ENCODE data around the gene FRRS1.
"Not testable (repeated sequence)": the region's sequence is repeated elsewhere in the genome, so short reads cannot be mapped to it uniquely, and the experiment has no call there.

The FRRS1 gene

DNA sequence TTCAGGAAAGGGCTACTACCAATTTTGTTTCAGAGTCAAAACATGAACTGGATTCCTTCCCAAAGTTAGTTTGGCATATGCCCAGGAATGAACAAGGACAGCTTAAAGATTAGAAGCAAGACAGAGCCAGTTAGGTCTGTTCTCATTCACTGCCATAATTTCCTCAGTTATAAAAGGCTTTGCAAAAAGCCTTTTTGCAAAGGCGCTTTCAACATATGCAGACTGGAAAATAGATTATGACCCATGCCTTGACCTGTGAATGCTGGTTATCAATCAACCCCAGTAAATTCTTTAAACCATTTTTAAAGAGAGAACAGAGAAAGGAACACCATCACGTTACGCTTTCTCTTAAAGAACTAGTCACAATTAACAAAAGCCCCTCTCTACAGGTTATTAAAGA is 1.7 kb upstream of the FRRS1 start:
- DNase-seq (ENCODE audit: low read depth in 2 of 2) = no peak

GRCh38 chr1:99764909-99765308 is 1.5 kb downstream of the FRRS1 start:
- no peak for DNase-seq (ENCODE audit: low read depth in 2 of 2)

GRCh38 chr1:99764439-99764838 is 2.0 kb downstream of the FRRS1 start:
- no peak for DNase-seq (ENCODE audit: low read depth in 2 of 2)

GRCh38 chr1:99763956-99764355 is 2.5 kb downstream of the FRRS1 start:
- no peak for DNase-seq (ENCODE audit: low read depth in 2 of 2)

- no peak for DNase-seq (ENCODE audit: low read depth in 2 of 2)
Observed at GRCh38 chr1:99761774-99762173, 4.7 kb downstream of the FRRS1 start.

- DNase-seq (ENCODE audit: low read depth in 2 of 2) = no peak
Observed at GRCh38 chr1:99759518-99760160, 6.8 kb downstream of the FRRS1 start.

DNA sequence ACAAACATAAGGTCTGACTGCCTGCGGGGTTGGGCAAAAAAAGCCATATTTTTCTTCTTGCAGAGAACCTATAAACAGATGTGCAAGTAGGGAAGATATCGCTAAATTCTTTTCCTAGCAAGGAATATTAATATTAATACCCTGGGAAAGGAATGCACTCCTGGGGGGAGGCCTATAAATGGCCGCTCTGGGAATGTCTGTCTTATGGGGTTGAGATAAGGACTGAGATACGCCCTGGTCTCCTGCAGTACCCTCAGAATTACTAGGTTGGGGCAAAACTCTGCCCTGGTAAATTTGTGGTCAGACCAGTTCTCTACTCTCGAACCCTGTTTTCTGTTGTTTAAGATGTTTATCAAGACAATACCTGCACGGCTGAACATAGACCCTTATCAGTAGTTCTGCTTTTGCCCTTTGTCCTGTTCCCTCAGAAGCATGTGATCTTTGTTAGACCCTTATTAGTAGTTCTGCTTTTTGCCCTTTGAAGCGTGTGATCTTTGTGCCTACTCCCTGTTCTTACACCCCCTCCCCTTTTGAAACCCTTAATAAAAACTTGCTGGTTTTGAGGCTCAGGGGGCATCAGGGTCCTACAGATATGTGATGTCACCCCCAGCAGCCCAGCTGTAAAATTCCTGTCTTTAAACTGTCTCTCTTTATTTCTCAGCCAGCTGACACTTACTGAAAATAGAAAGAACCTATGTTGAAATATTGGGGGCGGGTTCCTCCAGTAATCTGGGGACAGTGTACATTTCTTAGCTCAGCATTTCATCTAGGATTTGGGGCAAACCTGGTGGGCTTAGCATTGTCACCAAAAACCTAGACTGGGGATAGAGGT is 7.5 kb downstream of the FRRS1 start:
- DNase-seq (ENCODE audit: low read depth in 2 of 2) = not testable (repeated sequence)

DNA sequence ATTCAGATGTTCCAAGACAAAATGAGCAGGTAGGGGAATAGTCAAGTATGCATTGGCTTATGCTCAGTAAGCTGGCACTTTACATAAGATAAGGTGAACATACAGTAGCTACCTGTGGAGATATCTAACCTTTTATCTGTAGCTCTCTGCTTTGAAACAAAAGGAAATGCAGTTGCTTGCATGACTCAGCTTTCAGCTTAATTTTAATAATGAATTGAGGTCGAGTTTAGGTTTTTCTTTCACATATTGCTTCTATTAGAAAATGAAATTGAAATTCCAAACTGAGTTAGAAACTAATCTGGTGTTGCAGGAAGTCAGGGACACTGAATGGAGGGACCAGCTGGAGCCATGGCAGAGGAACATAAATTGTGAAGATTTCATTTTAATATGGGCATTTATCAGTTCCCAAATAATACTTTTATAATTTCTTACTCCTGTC is 8.3 kb downstream of the FRRS1 start:
- no peak for DNase-seq (ENCODE audit: low read depth in 2 of 2)

- DNase-seq (ENCODE audit: low read depth in 2 of 2) = no peak
Observed at GRCh38 chr1:99756598-99756997, 9.8 kb downstream of the FRRS1 start.

- DNase-seq (ENCODE audit: low read depth in 2 of 2) = no peak
Observed at GRCh38 chr1:99755664-99756063, 10.8 kb downstream of the FRRS1 start.

DNA sequence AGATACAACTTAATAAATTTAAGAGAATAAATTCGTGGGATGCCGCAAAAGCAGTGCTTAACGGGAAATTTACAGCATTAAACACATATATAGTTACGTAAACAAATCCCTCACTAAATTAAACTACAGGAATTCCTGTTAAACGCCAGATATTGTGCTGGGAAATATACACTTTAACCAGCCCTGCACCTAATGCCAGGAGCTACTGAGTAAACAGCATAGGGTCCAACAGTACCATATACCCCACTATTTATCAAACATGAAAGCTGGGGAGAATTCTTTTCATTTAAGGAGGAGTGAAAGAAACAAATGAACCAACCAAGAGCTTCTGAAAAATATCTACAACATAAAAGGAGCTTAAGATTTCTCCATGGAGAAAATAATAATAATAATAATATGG is 11.7 kb downstream of the FRRS1 start:
- DNase-seq (ENCODE audit: low read depth in 2 of 2) = no peak

GRCh38 chr1:99754055-99754626 is 12.3 kb downstream of the FRRS1 start:
- no peak for DNase-seq (ENCODE audit: low read depth in 2 of 2)

- no peak for DNase-seq (ENCODE audit: low read depth in 2 of 2)
Observed at GRCh38 chr1:99751877-99752504, 14.4 kb downstream of the FRRS1 start.

DNA sequence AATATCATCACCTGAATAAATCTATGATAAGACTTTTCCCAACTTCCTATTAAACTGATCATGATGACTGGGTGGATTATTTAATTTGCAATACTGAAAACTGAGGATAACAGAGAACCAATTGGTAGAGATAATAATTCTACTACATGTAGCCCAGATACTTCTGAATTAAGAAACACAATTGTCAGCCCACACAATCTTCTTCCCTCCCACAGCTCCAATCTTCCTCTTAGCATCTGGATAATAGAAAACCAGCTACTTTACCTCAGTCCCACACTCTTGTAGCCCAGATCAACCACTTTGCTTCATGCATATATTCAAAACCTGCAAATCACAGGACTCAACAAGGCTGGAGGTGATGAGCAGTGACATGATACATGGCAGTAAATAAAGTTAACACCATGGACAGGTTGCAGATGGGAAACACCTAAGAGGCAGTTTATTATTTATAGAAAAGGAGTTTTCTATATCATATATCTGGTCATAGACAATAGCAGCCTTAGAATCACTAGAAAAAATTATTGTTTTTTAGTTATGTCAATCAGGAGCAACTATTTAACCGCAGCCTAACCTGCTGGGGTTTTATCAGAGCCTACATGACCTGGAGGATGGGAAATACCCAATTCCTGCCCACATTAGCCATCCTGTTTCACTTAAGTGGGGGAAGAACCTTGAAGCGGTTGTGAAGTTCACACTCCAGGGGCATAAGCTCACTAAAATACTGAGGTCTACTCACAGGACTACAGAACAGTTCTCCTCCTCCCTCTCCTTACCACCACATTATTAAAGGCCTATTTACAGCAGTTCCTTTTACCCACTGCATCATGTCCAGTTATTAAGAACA is 16.7 kb downstream of the FRRS1 start:
- no peak for DNase-seq (ENCODE audit: low read depth in 2 of 2)

DNA sequence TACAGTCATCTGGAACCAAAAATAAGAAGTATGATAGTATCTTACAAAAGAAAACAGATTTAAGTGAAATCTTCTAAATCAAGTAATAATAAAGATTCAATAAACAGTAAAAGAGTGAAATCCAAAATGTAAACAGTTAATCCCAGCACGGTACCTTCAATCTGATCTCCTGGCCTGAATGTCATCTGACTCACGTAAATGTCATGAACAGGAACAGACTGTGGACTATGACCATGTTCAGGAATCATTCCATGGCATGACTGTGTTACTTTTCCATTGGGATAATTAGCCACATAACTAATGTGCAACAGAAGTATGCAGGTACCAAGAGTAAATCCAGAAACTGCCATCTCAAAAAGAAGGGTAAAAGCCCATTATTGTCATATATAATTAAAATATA is 18.0 kb downstream of the FRRS1 start:
- no peak for DNase-seq (ENCODE audit: low read depth in 2 of 2)

GRCh38 chr1:99745684-99746083 is 20.8 kb downstream of the FRRS1 start:
- DNase-seq (ENCODE audit: low read depth in 2 of 2) = no peak

DNA sequence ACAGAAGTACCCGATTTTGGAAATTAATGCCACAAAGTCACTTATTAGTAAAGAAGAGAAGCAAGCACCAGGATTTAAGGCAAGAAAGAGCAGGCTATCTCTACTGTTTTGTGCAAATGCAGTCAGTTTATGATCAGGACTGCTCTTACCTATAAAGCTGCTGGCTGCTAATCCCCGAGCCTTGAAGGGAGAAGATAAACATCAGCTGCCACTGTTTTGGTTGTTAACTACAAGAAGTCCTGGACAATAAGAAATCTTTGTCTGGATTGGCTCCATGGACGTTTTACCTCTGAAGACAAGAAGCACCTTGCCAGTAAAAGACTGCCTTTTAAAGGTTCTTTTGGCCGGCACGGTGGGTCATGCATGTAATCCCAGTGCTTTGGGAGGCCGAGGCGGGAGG is 21.4 kb downstream of the FRRS1 start:
- DNase-seq (ENCODE audit: low read depth in 2 of 2) = no peak

GRCh38 chr1:99740141-99740540 is 26.3 kb downstream of the FRRS1 start:
- DNase-seq (ENCODE audit: low read depth in 2 of 2) = no peak

GRCh38 chr1:99738858-99739465 is 27.5 kb downstream of the FRRS1 start:
- DNase-seq (ENCODE audit: low read depth in 2 of 2) = no peak

- no peak for DNase-seq (ENCODE audit: low read depth in 2 of 2)
Observed at GRCh38 chr1:99737016-99737415, 29.4 kb downstream of the FRRS1 start.

DNA sequence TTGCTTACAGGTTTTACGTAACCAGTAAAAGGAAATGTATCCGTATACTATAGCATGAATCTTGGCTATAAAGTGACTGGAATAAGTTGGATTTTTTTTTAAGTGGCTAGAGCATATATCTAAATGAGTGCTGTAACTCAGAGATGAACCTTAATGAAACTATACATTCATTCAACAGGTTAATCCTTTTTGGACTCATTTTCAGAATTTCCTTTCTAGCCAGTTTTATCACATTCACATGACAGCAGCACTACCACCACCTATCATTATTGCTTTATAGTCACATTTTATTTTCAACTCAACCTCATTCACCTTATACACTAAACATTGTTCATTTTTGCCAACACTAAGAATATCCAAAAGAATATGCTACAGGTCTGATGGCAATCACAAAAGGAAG is 30.6 kb downstream of the FRRS1 start:
- DNase-seq (ENCODE audit: low read depth in 2 of 2) = no peak
